Loucy (cell line): Measurements from ENCODE around the gene MGMT.

Source experiments
- H2AFZ ChIP-seq: fragments of 200-600 bp; sonication (generic); 2 replicates; pipeline ENCODE4 v1.6.0; 2016; ENCODE audit warnings: antibody characterized with exemption, mild to moderate bottlenecking, low read length, moderate library complexity
- H3F3A ChIP-seq: fragments of 200-600 bp; 2 replicates; pipeline ENCODE4 v1.6.0; 2016; ENCODE audit warnings: antibody characterized with exemption, low read depth, mild to moderate bottlenecking
- H3K27me3 ChIP-seq: fragments of 200-600 bp; sonication (generic); 2 replicates; pipeline ENCODE4 v1.6.1; 2014; ENCODE audit warnings: low read length, mild to moderate bottlenecking; ENCODE audit not compliant: insufficient read depth, poor library complexity, severe bottlenecking
- H3K36me3 ChIP-seq: fragments of 200-600 bp; sonication (generic); 2 replicates; pipeline ENCODE4 v1.6.1; 2016; ENCODE audit warnings: low read length; ENCODE audit not compliant: insufficient read depth
- H3K4me1 ChIP-seq: fragments of 200-600 bp; sonication (generic); 2 replicates; pipeline ENCODE4 v1.5.1; 2014; ENCODE audit warnings: low read length, mild to moderate bottlenecking; ENCODE audit not compliant: insufficient read depth, poor library complexity, severe bottlenecking
- H3K4me2 ChIP-seq: fragments of 200-600 bp; sonication (generic); 2 replicates; pipeline ENCODE4 v1.6.0; 2014; ENCODE audit warnings: antibody characterized with exemption, low read length, low read depth, mild to moderate bottlenecking; ENCODE audit not compliant: poor library complexity, severe bottlenecking
- H3K4me3 ChIP-seq: fragments of 200-600 bp; sonication (generic); 2 replicates; pipeline ENCODE4 v1.5.1; 2014; ENCODE audit warnings: low read length, mild to moderate bottlenecking, mixed read lengths; ENCODE audit not compliant: poor library complexity, severe bottlenecking
- H3K79me2 ChIP-seq: fragments of 200-600 bp; sonication (generic); 2 replicates; pipeline ENCODE4 v1.6.1; 2014; ENCODE audit warnings: low read length; ENCODE audit not compliant: insufficient read depth
- H3K9ac ChIP-seq: fragments of 200-600 bp; sonication (generic); 2 replicates; pipeline ENCODE4 v1.6.0; 2014; ENCODE audit warnings: mild to moderate bottlenecking, low read depth, low read length, moderate library complexity; ENCODE audit not compliant: poor library complexity, severe bottlenecking
- H3K9me2 ChIP-seq: fragments of 200-600 bp; sonication (generic); replicated peaks from 2 replicates; pipeline ENCODE4 v1.6.1; 2016; ENCODE audit warnings: low read depth, low read length, mixed read lengths
- H3K9me3 ChIP-seq: fragments of 200-600 bp; sonication (generic); 2 replicates; pipeline ENCODE4 v1.6.1; 2014; ENCODE audit warnings: mild to moderate bottlenecking, antibody characterized with exemption, low read length, low read depth; ENCODE audit not compliant: insufficient read depth
- H4K20me1 ChIP-seq: fragments of 200-600 bp; sonication (generic); 2 replicates; pipeline ENCODE4 v1.6.0; 2014; ENCODE audit warnings: antibody characterized with exemption, low read length, mild to moderate bottlenecking; ENCODE audit not compliant: insufficient read depth, poor library complexity, severe bottlenecking
- EZH2phosphoT487 ChIP-seq: fragments of 200-600 bp; IDR thresholded peaks from 2 replicates; pipeline ENCODE4 v1.6.1; 2018; ENCODE audit warnings: antibody characterized with exemption, mild to moderate bottlenecking, moderate library complexity, borderline replicate concordance
- TF ChIP-seq, protein P1 (sequence below): fragments of 200-600 bp; sonication (generic); conservative IDR thresholded peaks from 2 replicates; pipeline ENCODE4 v1.5.1; 2014; ENCODE audit warnings: mild to moderate bottlenecking, antibody characterized with exemption, low read length

MGMT gene

GRCh38 chr10:129516846-129517679 lies 50.0 kb downstream of the MGMT start:
- no peaks in the 10 kb centered on the region for H3F3A ChIP-seq
- H3K4me3 ChIP-seq = no peak overlapping the region
- H3K9me2 ChIP-seq = no peaks in the 10 kb centered on the region
- peaks cover 14% of the 10 kb centered on the region for H3K4me1 ChIP-seq
- H3K9ac ChIP-seq = no peak overlapping the region
- no peaks in the 10 kb centered on the region for H3K9me3 ChIP-seq
- TF ChIP-seq, protein P1, sequence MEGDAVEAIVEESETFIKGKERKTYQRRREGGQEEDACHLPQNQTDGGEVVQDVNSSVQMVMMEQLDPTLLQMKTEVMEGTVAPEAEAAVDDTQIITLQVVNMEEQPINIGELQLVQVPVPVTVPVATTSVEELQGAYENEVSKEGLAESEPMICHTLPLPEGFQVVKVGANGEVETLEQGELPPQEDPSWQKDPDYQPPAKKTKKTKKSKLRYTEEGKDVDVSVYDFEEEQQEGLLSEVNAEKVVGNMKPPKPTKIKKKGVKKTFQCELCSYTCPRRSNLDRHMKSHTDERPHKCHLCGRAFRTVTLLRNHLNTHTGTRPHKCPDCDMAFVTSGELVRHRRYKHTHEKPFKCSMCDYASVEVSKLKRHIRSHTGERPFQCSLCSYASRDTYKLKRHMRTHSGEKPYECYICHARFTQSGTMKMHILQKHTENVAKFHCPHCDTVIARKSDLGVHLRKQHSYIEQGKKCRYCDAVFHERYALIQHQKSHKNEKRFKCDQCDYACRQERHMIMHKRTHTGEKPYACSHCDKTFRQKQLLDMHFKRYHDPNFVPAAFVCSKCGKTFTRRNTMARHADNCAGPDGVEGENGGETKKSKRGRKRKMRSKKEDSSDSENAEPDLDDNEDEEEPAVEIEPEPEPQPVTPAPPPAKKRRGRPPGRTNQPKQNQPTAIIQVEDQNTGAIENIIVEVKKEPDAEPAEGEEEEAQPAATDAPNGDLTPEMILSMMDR = no peak
- no peak for TF ChIP-seq EZH2phosphoT487
- no peaks in the 10 kb centered on the region for H3K27me3 ChIP-seq
- H3K4me2 ChIP-seq = no peak overlapping the region
- H3K36me3 ChIP-seq = no peaks in the 10 kb centered on the region
- no peak overlapping the region for H2AFZ ChIP-seq
- H4K20me1 ChIP-seq = no peaks in the 10 kb centered on the region
- H3K79me2 ChIP-seq = peaks cover 21% of the 10 kb centered on the region; the same call in 1 of the 2 replicates

DNA sequence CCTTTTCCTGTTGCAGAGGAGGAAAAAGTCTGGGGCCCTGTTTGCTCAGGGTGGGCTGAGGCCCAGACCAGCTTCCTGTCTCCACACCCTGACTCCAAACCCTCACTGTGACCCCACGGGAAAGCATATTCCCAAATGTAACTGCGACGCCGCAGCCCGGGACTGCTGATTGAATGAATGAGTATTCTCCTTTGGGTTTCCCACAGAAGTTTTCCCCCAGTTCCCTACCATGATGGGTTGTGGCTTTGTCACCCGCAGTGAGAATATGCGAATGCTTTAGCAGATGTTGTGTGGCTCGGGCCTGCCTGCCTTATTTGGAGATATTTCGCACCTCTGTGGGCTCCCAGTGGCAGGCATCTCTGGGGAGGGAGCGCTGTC lies 50.6 kb downstream of the MGMT start:
- no peak overlapping the region for H2AFZ ChIP-seq
- H3K4me2 ChIP-seq = no peak overlapping the region
- no peaks in the 10 kb centered on the region for H4K20me1 ChIP-seq
- no peak overlapping the region for H3K4me3 ChIP-seq
- no peaks in the 10 kb centered on the region for H3K9me3 ChIP-seq
- no peaks in the 10 kb centered on the region for H3F3A ChIP-seq
- peaks cover 21% of the 10 kb centered on the region; the same call in 1 of the 2 replicates for H3K79me2 ChIP-seq
- H3K36me3 ChIP-seq = no peaks in the 10 kb centered on the region
- TF ChIP-seq EZH2phosphoT487 = no peak
- TF ChIP-seq, protein P1 = no peak
- no peaks in the 10 kb centered on the region for H3K9me2 ChIP-seq
- H3K4me1 ChIP-seq = peaks cover 14% of the 10 kb centered on the region
- no peaks in the 10 kb centered on the region for H3K27me3 ChIP-seq
- no peak overlapping the region for H3K9ac ChIP-seq

DNA sequence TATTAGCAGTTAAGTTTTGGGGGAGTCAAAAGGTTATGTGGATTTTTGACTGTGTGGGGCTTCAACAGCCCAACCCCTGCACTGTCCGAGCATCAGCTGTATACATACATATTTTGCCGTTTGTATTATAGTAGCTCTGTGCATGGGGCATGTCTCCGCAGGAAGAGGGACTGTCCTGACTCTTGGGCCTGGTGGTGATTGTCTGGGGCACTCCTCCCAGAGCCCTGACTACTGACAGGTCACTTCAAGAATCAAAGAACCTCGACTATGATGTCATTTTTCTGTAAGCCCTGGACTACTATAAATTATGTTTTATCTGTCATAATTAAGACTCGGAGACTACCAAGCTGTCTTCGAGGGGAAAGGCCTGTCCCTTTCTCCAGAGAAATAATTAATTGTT lies 51.8 kb downstream of the MGMT start:
- Histone ChIP-seq H3K79me2 (peaks cover 14% of the 10 kb centered on the region; the same call in 1 of the 2 replicates), H3K36me3 (no peaks in the 10 kb centered on the region), H4K20me1 (no peaks in the 10 kb centered on the region), H3F3A (no peaks in the 10 kb centered on the region), H3K9me2 (no peaks in the 10 kb centered on the region), H3K4me3 (no peak overlapping the region), H3K9ac (no peak overlapping the region), H3K4me2 (no peak overlapping the region), H3K27me3 (no peaks in the 10 kb centered on the region), H3K9me3 (no peaks in the 10 kb centered on the region), H2AFZ (no peak overlapping the region), H3K4me1 (peaks cover 14% of the 10 kb centered on the region)
- TF ChIP-seq, protein P1 = no peak
- TF ChIP-seq EZH2phosphoT487 = no peak
